ENCODE results near the gene RAB15. TPM values are rescaled to one million over a fixed set of nuclear protein-coding genes. Genes with fewer than 3 reads are reported as not detected.

Gene RAB15
- total RNA-seq, result 2.1 and 3.6 TPM in 2 replicates

DNA sequence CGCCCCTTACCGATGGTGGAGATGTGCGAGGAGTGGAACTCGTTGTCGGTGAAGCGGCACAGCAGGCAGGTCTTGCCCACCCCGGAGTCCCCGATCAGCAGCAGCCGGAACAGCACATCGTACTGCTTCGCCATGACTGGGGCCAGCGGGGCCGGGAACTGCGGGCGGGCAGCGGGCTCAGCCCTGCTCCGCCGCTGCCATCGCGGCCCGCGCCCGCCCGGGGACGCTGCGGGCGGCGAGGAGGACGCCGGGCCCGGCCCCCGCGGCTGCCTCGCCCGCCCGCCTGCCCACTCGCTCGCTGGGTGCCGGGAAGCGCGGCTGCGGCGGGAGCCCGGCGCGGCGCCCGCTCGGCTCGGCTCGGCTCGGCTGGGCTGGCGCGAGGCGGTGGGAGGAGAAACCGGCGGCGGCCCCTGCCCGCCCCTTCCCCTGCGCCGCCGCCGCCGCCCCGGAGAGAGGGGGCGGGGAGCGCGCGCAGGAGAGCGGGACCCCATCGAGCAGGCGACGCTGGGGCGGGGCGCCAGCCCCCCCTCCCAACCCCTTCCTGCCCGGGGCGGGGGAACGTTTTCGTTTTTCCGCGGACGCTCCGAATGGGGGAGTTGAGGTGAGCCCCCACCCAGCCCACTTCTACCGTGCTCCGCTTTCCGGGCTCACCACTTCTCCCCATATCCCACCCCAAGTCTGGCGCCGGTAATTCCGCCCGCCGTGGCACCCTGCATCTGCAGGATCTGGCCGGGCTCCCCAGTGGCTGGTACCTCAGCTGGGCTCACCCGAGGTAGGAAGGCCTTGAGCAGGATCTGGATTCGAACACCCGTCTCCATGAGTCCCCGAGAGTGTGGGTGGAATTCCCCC lies at the start of gene RAB15:
TSS of gene RAB15 (minus strand) at position 394 of the 849 bp plus-strand sequence. CDS start at position 134, 260 bp downstream.

GRCh38 chr14:64986648-64987437 lies 14.7 kb upstream of the RAB15 start, which contains the start of gene FNTB:
FNTB (plus strand) TSS chr14:64986895; CDS start chr14:64986954, 59 bp downstream.

DNA sequence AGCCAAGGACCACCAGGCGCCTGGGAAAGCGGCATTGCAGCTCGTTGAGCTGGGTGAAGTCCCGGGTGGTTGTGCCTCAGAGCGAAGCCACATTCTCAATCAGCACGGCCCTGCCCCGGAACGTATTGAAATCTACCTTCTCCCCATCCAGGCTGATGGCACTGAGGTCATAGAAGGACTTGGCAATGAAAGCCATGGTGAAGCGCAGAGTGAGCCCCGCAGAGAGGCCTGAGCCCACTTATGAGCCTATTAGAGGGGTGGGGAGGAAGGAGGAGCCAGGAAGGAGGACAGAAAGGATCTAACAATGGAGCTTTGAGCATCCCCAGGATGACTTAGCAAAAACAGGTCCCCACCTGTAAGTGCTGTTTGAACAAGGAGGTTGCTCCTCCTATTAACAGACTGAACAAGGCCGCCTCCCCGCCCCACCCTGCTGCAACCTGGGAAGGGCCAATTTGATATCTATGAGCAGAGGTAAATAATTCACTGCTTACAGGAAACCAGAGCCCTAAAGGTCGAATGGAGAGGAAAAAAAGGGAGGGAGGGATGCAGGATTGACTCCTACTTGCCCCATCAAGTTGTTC lies 29.5 kb downstream of the RAB15 start, which contains the start of gene GPX2:
TSS of gene GPX2 (minus strand) at position 215 of the 581 bp plus-strand sequence. CDS start at position 196, 19 bp downstream.

DNA sequence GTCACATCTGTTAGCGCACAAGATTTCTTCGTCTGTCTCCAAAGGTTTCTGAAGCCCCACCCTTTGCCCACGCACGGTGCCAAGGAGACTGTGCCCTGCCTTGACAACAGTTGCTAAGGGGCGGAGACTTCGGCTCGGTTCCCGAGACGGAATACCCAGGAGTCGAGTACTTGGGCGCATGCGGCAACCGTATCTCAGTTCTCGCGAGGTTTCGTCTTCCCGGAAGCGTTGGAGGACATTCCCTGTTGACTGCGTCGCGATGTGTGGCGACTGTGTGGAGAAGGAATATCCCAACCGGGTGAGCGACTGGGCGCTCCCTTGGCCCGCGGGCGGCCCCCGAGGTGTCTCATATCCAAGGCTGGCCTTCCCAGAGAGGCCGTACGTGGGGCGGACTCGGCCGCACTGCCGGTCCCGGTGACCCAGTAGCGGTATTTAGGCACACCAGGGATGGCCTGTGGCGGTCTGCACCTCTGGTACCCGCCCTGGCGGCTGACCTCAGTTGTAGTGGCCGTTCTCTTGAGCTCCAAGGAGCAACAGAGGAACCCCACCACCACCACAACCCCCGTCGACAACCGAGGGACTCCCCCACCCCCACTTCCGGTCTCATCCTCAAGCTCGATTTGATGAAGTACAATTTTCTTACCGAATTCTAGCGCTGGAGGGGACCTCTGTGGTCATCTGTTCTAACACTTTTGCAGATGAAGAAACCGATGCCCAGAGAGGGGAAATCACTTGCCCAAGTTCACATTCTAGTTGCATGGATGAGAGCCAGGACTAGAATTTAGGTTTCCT lies 57.7 kb downstream of the RAB15 start, which contains the start of gene CHURC1:
TSS of gene CHURC1 (plus strand) at position 219 of the 792 bp plus-strand sequence. CDS start at position 260, 41 bp downstream.

Other genes with a start within 250 kb of the RAB15 start
- gene SPTB, start 92.4 kb downstream of the RAB15 start, total RNA-seq, result not detected in 2 replicates
- 38.7 and 65.8 TPM in 2 replicates for gene CHURC1, start 57.9 kb downstream of the RAB15 start, total RNA-seq
- gene GPX2, start 29.6 kb downstream of the RAB15 start, total RNA-seq, result not detected in 2 replicates
- 11.8 and 18.1 TPM in 2 replicates for gene FNTB, start 14.6 kb upstream of the RAB15 start, total RNA-seq
- 28.7 and 36.7 TPM in 2 replicates for gene MAX, start 130.2 kb upstream of the RAB15 start, total RNA-seq

Data from epithelial cell of alveolus of lung (primary cell).